Fibroblast of villous mesenchyme (primary cell): ENCODE measurements around the gene PIR. TPM values are rescaled to one million over a fixed set of nuclear protein-coding genes. Genes with fewer than 3 reads are reported as not detected.

ENCODE experiments used
- DNase-seq: peaks from one replicate; pipeline ENCODE4 v3.0.0-alpha.2; 2010; ENCODE audit warnings: low read depth
- H3K4me3 ChIP-seq: 2 replicates; pipeline ENCODE4 v1.5.1; 2011; ENCODE audit warnings: low read depth, mild to moderate bottlenecking, low read length
- total RNA-seq: library from RNA; depleted of rRNA; stranded (reverse); fragments of >200 nt; gene quantifications from 2 replicates; pipeline ENCODE4 v1.2.3, GENCODE V29; 2012
- TF ChIP-seq, protein P1 (sequence below): IDR thresholded peaks from 2 replicates; pipeline ENCODE4 v1.5.1; 2012; ENCODE audit warnings: low read depth, mild to moderate bottlenecking, low read length; ENCODE audit not compliant: insufficient read depth

PIR gene
- total RNA-seq, 1 donor = 17.7 TPM

DNA sequence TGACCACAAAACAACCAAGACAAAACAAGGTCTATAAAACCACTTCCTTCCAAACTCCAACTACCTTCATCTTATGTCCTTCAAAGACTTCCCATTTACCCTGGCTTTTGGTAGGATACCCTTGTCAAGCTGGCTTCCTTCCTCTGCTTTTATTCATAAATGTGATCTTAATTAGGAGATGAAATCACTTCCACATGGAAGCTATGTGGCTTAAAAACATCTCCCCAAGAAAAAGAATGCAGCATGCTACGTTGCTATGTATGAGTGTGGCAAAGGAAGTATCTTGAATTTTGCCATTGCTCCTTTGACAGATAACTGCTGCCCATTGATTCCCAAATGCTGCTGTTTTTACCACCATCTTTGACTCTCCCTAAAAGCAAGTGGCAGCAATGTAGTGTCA lies 62.5 kb downstream of the PIR start:
- TF ChIP-seq, protein P1, sequence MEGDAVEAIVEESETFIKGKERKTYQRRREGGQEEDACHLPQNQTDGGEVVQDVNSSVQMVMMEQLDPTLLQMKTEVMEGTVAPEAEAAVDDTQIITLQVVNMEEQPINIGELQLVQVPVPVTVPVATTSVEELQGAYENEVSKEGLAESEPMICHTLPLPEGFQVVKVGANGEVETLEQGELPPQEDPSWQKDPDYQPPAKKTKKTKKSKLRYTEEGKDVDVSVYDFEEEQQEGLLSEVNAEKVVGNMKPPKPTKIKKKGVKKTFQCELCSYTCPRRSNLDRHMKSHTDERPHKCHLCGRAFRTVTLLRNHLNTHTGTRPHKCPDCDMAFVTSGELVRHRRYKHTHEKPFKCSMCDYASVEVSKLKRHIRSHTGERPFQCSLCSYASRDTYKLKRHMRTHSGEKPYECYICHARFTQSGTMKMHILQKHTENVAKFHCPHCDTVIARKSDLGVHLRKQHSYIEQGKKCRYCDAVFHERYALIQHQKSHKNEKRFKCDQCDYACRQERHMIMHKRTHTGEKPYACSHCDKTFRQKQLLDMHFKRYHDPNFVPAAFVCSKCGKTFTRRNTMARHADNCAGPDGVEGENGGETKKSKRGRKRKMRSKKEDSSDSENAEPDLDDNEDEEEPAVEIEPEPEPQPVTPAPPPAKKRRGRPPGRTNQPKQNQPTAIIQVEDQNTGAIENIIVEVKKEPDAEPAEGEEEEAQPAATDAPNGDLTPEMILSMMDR = no peak
- DNase-seq = no peak
- H3K4me3 ChIP-seq = no peak overlapping the region

DNA sequence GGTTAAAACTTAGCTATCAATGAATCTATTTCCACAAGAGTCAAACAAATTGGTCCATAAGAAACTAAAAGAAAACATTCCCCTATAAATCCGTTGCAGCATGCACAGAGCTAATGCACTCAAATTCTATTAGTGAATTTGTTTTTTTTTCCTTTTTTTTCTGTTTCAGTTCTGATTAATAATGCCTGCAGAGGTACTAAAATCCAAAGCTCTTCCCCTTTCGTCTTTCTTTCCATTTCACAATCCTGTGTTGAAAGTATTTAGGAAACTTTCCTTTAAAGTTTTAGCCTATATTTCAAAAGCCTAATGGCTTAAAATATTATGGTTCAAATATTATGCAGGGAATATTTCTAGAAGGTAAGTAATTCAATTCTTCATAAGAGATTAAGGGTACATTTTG lies 63.1 kb downstream of the PIR start:
- TF ChIP-seq, protein P1 = no peak

DNA sequence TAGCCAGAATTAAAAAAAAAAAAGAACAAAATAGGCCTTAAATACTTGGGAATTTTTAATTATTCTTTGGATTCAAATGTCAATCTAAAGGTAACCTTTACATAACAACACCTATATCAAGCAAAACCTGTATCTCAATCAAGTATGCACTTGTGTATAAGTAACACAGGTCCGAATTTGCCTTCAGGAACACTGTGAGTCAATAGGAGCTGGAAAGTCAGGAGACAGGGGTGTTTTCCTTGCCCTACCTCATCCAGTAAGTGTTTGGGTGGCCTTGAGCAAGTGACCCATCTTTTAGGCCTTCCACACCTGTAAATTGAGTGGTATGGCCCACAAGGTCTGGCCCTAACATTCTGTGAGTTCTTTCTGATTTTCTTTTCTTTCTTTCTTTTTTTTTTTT lies 68.1 kb downstream of the PIR start:
- DNase-seq = no peak
- TF ChIP-seq, protein P1 = no peak
- no peak overlapping the region for H3K4me3 ChIP-seq

More for the DNA sequence above, 63.1 kb downstream of the PIR start:
- DNase-seq = no peak
- H3K4me3 ChIP-seq = no peak overlapping the region

DNA sequence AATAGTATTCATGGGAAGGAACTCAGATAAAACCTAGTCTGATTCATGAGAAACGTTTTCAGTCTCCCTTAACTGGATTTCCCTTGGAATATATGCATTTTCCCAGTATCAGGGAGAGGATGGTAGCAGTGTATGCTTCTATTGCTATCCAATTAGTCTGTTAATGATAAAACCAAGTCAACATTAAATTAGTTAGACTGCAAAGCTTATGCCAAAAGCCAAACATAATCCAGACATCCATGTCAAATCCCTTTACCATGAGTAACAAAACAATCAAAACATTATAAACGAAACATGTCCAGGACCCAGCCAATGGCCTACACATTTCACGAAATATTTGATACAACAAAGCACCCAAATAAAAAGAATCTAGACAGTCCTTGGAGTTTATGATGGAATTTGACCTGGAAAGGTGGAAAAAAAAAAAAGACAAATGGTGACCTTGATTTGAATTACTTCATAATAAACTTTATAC lies 74.4 kb downstream of the PIR start:
- H3K4me3 ChIP-seq = no peak overlapping the region
- DNase-seq = no peak
- TF ChIP-seq, protein P1 = no peak

DNA sequence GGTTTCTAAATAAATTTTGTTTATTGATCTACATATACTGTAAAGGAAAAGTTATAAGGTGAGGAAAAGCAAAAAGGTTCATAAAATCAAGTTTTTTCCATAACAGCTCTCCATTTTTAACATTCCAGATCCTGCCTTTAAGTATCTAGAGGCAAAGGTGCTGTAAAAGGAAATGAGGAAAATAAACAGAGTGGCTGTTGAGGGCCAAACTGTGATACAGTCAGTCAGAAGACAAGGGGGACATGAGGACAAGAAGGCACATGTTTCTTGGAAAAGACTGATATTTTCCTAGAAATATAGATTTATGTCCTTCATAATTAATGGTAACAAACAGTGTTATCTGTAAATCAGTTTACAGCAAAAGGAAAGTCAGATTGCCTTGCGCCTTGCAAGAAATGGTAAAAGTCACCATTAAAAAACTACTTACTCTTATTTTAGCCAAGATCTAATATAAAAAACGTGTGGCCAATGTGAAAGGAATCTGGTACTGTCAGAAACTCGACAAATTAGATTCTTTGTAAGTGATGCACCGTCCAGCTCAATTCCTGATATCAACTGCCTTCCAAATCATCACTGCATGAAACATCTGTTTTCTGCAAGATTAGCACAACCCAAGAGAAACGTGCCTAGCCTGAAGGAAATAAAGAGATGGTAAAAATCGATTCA lies 75.0 kb downstream of the PIR start:
- TF ChIP-seq, protein P1 = no peak
- no peak overlapping the region for H3K4me3 ChIP-seq
- DNase-seq = no peak

DNA sequence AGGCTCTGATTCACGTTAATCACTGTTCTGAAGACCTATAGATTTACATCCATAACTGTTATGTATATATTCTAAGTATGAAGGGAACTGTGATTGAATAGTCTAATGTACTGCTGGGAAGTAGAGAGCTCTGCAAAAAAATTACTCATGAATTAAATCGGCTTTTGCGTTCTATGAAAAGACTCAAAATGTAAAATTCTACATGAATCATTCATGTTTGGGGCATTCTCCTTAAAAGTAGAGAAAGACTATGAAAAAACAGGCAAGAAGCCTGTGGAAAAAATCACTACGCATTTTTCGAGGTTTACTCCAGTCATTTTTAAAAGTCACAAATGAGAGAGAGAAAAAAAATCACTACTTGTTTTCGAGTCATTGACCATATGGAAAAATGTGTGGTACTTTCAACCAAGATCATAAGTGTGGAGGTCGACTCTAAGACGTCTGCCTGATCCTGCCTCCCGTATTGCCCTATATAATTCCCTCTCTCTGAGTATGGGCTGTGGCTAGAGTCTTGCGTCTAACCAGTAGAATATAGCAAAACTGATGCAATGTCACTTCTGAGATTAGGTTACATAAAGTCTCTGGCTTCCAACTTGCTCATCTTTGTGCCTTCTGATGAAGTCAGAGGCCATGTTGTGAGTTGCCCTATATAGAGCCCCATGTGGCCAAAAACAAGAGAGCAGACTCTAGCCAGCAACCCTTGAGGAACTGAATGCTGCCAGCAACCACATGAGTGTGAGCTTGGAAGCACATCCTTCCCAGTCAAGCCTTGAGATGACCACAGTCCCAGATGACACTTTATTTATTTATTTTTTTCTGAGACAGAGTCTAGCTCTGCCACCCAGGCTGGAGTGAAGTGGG lies 76.8 kb downstream of the PIR start:
- TF ChIP-seq, protein P1 = no peak
- no peak for DNase-seq
- no peak overlapping the region for H3K4me3 ChIP-seq
